GM19238 (cell line): ENCODE data around the gene TAF1L.
"Not testable (repeated sequence)": the region's sequence is repeated elsewhere in the genome, so short reads cannot be mapped to it uniquely, and the experiment has no call there.

Source experiments
- DNase-seq: peaks from one replicate; pipeline ENCODE4 v3.0.0; 2011; ENCODE audit warnings: low spot score; ENCODE audit not compliant: insufficient read length

The TAF1L gene, protein sequence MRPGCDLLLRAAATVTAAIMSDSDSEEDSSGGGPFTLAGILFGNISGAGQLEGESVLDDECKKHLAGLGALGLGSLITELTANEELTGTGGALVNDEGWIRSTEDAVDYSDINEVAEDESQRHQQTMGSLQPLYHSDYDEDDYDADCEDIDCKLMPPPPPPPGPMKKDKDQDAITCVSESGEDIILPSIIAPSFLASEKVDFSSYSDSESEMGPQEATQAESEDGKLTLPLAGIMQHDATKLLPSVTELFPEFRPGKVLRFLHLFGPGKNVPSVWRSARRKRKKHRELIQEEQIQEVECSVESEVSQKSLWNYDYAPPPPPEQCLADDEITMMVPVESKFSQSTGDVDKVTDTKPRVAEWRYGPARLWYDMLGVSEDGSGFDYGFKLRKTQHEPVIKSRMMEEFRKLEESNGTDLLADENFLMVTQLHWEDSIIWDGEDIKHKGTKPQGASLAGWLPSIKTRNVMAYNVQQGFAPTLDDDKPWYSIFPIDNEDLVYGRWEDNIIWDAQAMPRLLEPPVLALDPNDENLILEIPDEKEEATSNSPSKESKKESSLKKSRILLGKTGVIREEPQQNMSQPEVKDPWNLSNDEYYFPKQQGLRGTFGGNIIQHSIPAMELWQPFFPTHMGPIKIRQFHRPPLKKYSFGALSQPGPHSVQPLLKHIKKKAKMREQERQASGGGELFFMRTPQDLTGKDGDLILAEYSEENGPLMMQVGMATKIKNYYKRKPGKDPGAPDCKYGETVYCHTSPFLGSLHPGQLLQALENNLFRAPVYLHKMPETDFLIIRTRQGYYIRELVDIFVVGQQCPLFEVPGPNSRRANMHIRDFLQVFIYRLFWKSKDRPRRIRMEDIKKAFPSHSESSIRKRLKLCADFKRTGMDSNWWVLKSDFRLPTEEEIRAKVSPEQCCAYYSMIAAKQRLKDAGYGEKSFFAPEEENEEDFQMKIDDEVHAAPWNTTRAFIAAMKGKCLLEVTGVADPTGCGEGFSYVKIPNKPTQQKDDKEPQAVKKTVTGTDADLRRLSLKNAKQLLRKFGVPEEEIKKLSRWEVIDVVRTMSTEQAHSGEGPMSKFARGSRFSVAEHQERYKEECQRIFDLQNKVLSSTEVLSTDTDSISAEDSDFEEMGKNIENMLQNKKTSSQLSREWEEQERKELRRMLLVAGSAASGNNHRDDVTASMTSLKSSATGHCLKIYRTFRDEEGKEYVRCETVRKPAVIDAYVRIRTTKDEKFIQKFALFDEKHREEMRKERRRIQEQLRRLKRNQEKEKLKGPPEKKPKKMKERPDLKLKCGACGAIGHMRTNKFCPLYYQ (N-terminal part only)

DNA sequence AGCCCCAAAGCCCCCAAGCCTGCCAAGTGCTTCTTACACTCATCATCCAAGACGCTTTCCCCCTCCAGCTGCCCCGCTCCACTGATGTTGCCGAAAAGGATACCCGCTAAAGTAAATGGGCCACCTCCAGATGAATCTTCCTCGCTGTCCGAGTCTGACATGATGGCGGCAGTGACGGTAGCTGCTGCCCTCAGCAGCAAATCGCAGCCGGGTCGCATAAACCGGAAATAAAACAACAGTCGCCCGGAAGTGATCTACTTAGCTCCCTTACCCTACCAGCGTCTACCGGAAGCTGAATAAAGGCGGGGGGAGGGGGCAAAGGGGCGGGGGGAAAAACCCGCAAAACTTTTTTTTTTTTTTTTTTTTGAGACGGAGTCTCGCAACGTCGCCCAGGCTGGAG, at the start of gene TAF1L:
Gene TAF1L (minus strand): TSS at position 308 of the 400 bp plus-strand sequence. CDS start 90 bp downstream, at position 218.
- DNase-seq = no peak

DNA sequence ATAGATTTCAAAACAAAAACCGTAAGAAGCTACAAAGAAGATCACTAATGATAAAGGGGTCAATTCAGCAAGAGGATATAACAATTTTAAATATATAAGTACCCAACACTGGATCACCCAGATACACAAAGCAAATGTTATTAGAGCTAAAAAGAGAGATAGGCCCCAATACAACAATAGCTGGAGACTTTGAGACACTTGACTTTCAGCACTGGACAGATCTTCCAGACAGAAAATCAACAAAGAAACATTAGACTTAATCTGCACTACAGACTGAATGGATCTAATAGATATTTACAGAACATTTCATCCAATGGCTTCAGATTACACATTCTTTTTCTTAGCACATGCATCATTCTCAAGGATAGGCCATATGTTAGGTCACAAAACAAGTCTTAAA, 46.3 kb upstream of the TAF1L start:
- DNase-seq = no peak

DNA sequence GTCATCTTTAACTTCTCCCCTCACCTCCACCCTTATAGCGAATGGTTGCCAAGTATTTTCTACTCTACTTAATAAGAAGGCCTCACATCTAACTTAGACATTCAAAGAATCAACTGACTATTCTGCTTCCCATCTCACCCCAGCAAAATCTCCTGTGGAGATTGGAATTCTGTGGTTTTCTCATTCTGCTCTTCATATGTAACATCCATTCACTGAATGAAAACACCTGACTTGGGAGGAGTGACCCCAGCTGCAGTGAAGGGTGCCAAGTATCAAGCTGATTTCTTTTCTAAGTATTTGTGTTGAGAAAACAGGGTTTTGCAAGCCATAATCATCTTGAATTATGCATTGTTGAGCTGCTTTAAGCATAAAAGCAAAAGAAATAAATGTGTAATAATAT, 42.5 kb upstream of the TAF1L start:
- DNase-seq = no peak

DNA sequence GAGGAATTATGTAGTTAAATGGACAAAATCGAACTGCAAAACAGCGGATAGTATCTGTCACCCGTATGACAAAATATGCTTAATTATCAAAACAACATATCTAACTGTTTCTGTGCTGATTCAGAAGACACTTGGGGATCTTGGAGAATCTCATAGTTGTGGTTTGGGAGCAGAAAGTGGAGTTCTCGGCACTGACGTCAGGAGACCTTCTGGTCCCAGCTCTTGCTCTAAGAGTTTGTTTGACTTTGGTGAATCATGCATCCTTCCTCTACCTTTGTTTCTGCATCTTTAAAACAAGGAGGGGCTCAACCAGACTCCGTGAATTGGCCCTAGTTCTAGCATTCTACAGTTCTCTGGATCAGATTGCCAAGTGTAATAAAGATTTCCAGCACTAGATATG, 37.0 kb upstream of the TAF1L start:
- DNase-seq = no peak

DNA sequence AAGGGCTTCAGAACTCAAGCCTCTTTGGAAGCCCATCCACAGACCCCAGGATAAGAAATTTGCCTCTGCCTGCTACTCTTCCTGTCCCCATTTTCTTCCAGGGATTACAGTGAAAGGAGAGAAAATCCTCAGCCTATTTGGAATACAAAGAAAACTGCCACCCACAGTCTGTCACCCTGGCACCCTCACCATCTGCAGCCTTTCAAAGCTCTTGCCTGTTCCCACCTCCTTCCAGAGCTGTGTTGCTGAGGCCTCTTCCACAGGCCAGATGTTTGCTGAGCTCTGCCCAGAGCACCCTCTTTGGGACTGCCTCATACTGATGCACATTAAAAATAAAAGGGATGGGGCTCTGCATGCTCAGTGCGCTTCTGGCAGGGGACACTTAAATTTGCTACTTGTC, 35.9 kb upstream of the TAF1L start:
- DNase-seq = no peak

DNA sequence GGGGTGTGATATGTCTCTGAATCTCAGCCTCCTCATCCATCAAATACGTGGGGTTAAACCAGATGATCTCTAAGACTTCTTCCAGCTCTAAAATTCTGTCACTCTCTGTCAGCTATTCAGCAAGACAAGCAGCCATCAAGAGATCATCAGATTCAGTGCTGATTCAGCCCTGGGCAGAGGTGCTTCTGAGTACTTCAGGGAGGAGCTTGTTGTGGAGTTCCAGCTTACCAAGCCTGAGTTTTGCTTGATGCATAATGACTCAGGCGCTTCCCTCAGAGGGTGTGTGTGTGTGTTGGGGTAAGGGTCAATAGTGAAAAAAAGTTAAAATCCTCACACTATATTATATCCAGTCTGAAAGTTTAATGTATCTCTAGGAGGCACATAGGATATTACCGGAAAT, 29.6 kb upstream of the TAF1L start:
- DNase-seq = no peak

DNA sequence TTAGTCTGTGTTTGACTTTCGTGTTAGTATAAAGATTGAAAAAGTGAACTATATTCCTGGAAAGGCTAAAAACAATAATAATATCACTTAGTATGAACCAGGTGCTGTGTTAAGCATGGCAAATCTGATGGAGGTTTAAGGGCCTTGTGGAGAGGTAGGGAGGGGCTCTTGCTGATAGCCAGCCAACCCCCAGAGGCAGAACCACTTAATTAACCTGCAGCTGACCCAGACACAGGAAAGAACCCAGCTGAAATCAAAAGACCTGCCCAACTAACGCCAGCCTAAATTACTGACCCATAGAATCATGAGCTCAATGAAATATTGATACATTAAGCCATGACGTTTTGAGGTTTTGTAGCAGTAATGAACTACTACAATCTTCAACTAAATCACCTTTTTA, 28.3 kb upstream of the TAF1L start:
- no peak for DNase-seq

DNA sequence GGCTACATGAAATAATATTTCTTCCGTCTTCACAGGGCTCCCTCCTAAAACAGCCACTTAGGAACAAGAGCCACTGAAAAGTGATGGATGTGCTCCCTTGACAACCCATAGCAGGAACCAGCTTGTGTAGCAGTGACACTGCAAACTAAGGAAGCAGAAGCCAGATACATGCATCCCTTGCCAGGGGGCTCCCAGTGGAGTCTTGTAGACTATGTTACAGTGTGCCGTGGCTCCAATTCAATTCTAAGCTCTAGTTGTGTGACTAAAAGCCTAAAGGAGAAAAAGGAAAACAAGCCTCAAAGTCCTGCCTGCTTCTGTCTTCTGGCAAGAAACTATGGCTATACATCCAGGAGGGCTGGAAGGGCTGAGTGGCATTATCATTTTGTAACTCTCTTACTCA, 12.2 kb upstream of the TAF1L start:
- DNase-seq = no peak

DNA sequence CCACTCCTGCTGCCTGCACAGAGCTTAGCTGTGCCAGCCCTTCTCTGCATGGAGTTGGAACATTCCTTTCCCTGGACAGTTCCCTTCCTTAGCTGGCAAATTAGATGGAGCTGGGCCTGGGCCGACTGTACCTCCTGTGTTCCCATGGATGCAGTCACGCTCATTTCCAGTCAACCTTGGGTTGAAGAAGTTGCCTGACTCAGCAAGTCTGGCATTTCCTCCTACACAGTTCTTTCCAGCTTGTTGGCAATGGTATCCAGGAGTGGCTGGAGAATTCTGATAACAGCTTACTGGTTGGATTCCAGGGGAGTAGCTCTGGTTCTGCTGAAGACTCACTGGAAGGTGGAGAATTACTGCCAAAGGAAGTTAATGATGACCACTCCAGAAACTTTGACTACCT, 9.2 kb upstream of the TAF1L start:
- DNase-seq = no peak

DNA sequence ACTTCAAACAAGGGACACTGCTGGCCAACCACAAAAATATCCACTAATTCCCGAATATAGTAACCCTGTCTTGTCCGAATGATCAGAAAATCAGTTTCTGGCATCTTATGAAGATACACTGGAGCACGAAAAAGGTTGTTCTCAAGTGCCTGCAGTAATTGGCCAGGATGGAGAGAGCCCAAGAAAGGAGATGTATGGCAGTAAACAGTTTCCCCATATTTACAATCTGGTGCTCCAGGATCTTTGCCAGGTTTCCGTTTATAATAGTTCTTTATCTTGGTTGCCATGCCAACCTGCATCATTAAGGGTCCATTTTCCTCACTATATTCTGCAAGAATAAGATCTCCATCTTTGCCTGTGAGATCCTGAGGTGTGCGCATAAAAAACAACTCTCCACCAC, 2.3 kb downstream of the TAF1L start:
- DNase-seq = not testable (repeated sequence)

DNA sequence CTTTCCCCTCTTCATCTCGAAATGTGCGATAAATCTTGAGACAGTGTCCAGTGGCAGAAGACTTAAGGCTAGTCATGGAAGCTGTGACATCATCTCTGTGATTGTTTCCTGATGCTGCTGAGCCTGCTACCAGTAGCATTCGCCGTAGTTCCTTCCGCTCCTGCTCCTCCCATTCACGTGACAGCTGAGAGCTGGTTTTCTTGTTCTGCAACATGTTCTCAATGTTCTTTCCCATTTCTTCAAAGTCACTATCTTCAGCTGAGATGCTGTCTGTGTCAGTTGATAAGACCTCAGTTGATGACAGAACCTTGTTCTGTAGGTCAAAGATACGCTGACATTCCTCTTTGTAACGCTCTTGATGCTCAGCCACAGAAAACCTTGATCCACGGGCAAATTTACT, 3.5 kb downstream of the TAF1L start:
- no peak for DNase-seq

DNA sequence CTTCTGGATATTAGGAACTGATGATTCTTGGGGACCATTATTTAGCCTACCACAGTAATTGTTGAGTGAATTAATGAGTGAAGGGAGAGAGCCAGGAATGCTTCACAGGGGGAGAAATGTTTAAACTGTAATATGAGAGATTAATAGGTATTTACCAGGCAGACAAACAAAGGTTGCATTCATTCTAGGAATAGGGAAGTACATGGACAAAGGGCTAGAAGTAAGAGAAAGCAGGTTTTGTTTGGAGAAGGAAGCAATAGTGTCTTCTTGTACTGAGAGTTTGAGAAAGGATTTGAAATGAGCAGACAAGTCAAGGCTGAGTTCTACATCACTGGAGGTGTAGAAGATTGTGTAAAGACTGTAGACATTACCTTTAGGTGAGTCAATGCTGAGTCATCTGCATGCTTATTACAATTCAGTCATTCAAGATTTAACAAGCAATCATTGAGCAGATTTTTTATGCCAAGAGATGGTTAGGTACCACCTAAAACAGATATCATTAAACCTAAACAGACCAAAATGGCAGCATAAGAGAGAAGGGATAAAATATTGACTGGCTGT, 8.0 kb downstream of the TAF1L start:
- DNase-seq = no peak

DNA sequence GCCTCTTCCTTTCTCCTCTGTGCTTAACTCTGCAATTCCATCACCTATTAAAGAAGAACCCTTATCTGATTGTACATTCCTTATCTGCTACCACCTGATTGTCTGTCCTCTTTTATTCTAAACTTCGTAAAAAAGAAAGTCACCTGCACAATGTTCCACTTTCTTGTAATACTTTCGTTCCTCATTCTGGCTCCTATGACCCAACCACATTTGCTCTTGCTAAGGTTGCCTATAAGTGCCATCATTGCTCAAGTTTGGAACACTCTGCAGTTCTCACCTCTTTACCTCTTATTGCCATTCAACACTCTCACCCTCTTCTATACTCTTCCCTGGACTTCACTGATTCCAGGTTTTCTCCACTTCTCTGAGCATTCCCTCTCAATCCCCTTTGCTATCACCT, 10.1 kb downstream of the TAF1L start:
- DNase-seq = no peak

DNA sequence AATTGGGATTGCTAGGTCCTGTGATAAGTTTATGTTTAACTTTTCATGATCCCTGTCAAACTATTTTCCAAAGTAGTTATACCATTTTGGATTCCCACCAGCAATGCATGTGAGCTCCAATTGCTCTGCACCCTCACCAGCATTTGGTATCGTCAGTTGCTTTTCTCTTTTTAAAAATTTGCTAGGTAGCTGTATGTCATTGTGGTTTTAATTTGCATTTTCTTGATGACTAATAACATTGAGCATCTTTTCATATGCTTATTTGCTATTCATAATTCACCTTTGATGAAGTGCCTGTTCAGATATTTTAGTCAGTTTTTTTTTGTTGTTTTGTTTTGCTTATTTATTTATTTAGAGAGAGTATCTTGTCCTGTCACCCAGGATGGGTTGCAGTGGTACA, 12.5 kb downstream of the TAF1L start:
- DNase-seq = no peak

DNA sequence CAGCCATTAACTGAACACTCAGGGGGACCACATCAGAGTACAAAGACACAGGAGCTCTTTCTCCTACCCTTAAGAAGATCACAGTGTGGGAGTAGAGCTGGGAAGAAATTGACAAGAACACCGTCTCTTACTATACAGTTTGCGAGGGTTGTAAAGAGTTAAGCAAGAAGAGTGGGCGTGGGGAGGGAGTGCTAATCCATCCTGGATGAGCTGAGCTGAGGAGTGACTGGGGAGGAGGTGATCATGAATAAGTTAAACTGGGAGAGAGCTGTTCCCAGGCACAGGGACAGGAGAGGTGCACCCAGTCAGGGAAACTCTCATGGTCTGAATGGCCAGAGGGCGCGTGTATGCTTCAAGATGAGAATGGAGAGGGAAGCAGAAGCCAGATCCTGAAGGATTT, 17.2 kb downstream of the TAF1L start:
- DNase-seq = no peak

DNA sequence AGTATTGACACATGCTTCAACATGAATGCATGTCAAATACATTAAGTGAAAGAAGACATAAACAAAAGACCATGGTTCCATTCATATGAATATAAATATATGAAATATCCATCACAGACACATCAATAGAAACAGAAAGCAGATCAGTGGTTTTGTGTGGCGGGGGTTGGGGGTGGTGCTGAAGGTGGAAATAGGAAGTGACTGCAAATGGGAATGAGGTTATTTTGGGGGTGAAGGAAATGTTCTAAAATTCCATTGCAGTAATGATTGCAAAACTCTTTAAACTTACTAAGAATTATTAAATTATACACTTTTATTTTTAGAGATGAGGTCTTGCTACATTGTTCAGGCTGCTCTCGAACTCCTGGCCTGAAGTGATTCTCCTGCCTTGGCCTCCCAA, 28.7 kb downstream of the TAF1L start:
- DNase-seq = no peak

DNA sequence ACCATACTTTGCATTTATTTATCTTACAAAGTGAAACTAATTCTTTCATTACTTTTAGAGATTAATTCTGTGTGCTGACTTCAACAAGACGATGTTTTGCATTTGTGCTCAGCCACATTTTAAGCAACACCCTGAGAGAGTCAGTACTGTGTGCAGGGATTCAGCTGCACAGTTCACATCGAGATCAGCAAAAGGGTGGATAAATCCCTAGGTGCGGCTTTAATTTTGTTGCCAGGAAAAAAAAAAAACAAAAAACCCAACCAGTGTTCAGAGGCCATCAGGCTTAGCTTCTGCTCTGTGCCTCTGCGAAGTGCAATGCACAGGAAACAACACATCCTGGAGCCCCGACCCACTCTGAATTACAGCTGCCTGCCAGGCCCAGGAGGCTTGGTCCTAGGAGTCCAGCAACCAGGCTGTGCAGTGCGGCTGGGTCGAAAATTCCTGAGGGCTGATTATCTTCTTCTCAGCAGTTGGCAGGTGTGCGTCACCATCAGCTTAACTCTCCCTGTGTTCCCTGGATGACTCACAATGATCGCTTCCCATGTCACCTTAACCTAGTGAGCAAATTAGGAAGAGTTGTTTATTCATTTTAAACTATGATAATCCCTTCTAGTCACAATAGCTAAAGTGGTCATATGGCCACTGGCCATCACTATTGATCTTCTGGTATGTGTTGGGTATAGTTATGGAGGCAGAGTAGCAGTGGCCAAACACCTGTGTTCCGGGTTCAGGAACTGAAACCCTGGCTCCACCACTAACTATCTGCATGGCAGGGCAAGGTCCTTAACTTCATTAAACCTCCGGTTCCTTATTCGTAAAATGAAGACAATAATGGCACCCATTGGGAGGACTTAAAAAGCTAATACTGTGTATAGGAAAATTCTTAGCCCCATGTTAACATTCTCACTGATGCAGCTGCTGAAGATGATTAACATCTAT, 31.3 kb downstream of the TAF1L start:
- DNase-seq = no peak

DNA sequence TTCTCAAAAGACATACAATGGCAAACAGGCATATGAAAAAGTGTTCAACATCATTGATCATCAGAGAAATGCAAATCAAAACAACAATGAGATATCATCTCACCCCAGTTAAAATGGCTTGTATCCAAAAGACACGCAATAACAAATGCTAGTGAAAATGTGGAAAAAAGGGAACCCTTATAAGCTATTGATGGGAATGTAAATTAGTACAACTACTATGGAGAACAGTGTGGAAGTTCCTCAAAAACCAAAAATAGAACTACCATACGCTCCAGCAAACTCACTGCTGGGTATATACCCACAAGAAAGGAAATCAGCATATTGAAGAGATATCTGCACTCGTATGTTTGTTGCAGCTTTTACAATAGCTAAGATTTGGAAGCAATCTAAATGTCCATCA, 36.4 kb downstream of the TAF1L start:
- not testable (repeated sequence) for DNase-seq

DNA sequence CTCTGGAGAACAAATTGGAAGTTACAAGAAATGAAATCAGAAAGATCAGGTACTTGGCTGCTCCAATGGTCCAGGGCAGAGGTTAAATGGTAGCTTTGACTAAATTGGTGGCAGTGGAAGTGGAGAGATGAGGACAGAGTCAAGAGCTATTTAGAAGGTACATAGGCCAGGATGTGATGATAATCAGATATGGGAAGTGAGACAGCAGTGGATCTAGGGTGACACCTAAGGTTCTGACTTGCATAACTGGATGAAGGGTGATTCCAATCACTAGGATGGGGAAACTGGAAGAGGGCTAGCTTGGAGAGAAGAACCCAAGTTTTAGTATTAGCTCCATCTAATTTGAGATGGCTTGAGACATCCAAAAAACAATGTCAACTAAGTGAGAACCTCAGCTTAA, 38.5 kb downstream of the TAF1L start:
- DNase-seq = no peak
